COLO668 (cell line): ENCODE data around the gene C18orf32.
"Not testable (repeated sequence)": the region's sequence is repeated elsewhere in the genome, so short reads cannot be mapped to it uniquely, and the experiment has no call there.

Experiments
- DNase-seq: peaks from one replicate; lab custom pipeline; 2025; ENCODE audit not compliant: unreplicated experiment; lab: John Stamatoyannopoulos, UW

C18orf32 gene

DNA sequence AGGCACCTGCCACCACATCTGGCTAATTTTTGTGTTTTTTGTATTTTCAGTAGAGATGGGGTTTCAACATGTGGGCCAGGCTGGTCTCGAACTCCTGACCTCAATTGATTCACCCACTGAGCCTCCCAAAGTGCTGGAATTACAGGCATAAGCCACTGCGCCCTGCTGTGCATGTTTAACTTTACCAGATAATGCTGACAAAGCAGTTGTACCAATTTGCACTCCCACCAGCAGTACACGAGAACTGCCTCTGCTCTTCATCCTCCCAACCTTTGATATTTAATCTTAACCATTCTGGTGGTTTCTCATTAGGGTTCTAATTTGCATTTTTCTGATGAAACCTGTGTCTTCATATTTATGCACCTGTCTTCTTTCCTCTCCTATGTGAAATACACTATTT, 14.6 kb downstream of the C18orf32 start:
- no peak for DNase-seq

DNA sequence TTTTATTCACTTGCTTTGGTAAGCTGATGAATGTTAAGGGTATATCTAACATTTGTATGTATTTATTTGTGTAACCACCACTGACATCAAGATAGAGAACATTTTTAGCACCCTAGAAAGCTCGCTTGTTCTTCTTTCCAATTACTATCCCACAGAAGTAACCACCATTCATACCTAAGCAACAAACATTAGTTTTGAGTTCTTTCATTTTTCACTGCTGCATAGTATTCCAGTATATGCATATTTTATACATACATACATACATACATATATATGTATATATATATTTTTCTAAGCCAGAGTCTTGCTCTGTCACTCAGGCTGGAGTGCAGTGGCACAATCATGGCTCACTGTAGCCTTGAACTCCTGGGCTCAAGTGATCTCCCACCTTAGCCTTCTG, 15.5 kb downstream of the C18orf32 start:
- no peak for DNase-seq

DNA sequence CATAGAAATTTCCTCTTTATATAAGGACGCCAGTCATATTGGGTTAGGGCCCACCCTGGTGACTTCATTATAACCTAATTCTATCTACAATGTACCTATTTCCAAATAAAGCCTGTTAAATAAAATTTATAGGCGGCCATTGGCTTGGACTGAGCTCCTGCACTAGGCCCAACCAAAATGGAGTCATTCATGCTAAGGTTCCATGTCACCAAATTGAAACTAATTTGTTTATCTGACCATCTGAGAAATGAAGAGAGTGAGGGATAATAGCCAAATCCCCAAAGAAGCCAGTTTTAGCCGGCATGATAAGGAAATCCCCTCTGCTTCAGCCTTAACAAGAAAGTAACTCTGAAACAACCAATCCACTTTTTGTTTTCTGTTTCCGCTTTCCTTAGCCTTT, 19.4 kb downstream of the C18orf32 start:
- no peak for DNase-seq

DNA sequence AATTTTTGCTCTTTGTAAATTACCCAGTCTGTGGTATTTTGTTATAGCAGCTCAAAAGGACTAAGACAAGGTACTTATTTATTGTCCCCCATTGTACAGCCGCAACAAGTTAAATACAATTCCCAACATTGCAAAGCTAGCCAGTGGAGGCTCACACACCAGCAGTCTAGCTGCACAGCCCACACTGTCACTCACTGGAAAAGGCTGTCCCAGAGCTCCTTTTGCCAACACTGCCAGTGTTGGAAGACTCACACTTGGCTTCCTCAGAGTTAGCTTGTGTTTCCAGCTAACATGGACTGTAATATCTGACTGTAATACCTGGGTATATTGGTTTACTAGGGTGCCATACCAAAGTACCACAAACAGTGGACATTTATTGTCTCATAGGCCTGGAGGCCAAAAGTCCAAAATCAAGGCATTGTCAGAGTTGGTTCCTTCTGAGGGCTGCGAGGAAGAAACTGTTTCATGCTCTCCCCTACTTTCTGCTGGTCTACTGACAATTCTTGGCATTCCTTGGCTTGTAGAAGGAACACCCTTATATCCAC, 19.9 kb downstream of the C18orf32 start:
- DNase-seq, result no peak

DNA sequence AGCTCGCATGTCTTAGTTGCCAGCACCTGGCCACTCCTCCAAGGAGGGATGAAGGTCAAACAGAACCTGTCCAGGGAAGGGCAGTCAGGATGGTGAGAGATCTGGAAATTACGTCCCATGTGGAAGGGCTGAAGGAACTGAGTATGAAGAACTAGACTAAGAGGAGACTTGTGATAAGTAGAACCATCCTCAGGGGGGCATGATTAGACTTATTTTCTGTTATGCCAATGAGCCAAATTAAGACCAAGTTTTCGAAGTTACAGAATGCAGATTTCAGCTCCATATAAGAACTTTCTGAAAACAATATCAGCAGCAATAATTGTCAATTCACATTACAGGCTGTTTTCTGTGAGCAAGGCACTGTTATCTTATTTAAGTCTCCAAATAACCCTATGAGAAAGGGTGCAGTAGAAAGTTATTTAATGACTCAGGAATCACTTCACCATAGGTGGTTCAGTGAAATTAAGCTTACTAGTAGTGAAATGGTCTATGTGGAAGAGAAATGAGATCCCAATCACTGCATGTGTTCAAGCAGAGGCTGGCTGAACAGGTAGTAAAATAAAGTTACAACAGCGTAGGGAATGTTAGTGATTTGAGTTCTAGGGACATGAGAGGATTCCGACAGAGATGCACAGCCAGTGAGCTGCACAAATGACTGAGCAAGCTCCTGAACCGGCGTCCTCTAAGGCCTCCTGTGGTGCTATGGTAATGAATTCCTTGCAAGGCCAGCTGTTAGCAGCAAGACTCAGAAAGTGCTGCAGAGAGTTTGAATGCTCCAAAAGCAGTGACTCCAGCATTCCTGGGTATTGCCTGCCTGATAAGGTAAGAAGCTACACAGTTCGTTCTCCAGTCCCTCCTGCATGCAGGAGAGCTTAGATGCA, 22.1 kb downstream of the C18orf32 start:
- no peak for DNase-seq

DNA sequence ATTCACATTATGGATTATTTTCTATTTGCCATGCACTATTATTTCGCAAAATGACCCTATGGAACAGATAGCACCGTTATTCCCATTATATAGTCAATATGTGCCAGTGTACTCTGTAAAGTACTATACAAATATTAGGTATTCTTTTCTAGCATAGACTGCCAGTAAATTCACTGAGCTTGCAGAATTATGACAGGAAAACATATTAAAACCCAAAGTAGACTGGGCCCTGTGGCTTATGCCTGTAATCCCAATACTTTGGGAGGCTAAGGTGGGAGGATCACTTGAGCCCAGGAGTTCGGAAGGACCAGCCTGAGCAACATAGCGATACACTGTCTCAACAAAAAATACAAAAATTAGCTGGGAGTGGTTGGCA, 25.4 kb downstream of the C18orf32 start:
- DNase-seq, result no peak

DNA sequence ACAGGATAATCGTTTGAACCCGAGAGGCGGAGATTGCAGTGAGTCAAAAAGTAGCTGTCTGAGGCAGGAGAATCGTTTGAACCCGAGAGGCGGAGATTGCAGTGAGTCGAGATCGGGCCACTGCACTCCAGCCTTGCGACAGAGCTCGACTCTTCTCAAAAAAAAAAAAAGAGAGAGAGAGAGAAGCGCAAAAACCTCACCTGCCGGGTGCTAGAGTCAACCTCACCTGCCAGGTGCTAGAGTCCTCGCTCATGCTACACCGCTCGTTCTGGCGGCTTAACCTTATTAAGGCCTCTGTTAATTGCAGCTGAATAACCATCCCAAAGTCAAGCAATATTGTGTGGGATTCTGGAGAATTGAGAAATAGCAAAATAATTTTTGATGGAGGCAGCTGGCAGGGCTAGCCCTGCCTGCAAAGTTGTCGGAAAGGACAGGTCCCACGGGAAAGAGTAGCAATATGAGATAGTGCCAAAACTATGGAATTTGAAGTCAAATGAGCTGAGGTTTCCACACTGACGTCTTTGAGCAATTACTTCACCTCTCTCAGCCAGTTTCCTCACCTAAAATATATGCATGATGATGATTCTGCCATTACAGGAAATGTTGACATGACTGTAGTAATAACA, 25.9 kb downstream of the C18orf32 start:
- DNase-seq, result peak; percentile 20

DNA sequence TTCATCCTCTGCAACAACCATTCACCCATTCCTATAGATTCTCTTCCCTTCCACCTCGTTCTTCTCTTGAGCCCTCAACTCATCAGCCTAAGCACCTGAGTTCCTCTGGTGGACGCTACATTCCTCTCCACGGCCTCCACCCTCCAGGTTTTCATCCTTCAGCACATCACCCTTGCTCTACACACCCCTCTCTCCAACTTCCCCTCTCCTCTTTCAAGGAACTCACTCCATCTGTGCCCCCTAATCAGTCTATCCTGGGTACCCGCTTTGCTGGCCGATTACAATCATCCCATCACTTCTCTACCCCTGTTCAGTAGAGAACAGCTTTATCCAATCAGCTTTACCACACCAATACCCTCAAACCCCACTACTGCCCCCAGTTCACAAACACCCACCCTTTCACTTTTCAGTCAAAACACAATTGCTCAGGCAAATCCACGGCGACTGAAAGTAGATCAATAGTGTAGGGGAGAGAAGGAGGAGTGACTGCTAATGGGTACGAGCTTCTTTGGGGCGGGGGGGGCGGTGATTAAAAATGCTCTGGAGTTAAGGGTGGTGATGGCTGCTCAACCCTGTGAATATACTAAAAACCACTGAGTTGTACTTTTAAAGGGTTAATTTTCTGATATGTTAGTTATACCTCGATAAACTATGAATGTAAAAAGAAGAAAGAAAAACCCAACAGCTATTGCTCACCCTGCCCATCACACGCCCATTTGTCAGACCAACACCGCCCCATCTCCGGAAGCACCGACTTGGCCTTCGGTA, 27.4 kb downstream of the C18orf32 start:
- peak; percentile 18 for DNase-seq

DNA sequence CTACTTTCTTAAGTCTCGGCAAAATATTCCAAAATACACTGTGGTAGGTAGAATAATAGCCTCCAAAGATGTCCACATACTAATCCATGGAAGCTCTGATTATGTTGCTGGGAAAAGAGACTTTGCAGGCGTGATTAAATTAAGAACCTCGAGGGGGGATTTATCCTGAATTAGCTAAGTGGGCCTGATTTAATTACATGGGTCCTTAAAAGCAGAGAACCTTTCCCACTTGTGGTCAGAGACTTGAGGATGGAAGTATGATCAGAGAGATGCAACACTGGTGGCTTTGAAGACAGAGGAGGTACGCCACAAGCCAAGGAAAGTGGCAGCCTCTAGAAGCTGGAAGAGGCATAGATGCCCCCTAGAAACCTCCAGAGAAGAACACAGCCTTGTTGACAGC, 29.4 kb downstream of the C18orf32 start:
- DNase-seq, result no peak

DNA sequence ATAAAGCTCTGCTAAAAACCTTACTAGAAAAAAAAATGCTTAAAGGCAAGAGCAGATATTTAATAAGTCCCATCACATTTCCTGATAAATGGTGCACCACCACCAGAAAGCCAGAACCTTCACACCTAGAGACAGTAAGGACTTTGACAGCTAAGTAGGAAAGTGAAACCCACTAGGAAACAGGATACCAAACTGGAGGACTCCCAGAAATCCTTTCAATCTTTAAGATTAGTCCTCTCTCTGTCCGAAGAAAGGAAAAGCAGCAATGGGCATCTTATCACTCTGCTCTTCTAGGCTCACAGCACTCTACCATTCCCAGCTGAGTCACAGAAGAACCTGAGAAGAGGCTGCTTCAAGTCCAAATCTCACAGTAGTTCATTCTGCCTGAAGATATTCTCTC, 30.2 kb downstream of the C18orf32 start:
- DNase-seq, result no peak

DNA sequence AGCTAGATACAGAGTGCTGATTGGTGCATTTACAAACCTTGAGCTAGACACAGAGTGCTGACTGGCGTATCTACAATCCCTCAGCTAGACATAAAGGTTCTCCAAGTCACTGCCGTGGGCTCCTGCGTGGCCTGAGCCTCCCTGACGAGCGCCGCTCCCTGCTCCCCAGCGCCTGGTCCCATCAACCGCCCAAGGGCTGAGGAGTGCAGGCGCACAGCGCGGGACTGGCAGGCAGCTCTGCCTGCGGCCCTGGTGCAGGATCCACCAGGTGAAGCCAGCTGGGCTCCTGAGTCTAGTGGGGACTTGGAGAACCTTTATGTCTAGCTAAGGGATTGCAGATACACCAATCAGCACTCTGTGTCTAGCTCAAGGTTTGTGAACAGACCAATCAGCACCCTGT, 34.5 kb downstream of the C18orf32 start:
- DNase-seq, result not testable (repeated sequence)

DNA sequence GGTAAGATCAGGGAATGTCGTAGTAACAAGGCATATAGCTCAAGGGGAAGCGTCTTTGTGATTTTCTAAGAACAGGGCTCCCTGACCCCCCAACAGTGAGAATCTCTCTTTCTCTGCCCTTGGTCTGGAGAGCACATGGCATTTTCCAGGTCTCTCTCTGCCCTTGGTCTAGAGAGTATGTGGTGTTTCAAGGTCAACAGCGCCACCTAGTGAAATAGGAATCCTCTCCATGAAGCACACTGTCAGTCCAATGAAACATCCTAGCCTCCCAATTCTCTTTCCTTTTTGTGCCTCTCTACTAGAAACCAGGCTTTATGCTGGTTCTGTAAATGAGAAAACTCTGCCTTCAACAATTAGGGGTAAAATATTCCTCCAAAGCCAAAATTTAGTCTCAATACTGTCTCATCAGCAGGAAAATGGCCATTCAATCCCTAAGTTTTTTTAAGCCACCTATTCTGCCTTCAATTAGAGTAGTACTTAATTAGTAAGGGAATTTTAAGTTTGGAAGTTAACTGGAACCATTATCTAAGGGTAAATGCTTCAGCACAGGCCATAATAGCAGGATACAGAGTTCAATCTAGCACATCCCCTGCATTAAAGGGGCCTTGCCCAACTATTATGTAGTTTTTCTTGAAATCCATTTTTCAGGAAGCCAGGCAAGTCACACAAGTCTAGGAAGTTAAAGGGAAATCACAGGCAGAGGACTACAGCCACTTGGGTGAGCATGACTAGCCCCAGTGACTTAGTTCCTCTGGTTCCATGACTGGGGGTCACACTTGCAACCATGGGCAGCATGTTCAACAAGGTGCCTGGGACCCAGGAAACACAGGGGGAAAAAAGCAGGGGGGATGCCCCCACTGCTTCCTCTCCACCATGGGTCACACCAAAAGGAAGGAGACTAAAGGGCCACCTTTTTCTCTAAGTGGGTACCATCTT, 39.0 kb downstream of the C18orf32 start:
- DNase-seq, result peak; percentile 44

DNA sequence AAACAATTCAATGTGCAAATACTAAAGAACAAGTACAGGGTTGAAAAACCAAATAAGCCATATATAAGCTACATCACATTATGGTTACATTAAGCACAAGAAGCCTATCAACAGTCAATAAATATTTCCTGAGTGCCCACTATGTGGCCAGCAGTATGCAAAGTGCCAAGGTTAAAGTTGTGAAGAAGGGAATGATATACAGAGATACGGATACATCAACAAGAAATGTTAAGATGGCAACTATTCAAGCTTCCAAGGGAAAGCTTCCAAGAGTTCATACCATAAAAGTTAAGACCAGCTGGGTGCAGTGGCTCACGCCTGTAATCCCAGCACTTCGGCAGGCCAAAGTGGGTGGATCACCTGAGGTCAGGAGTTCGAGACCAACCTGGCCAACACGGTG, 40.6 kb downstream of the C18orf32 start:
- DNase-seq, result no peak

DNA sequence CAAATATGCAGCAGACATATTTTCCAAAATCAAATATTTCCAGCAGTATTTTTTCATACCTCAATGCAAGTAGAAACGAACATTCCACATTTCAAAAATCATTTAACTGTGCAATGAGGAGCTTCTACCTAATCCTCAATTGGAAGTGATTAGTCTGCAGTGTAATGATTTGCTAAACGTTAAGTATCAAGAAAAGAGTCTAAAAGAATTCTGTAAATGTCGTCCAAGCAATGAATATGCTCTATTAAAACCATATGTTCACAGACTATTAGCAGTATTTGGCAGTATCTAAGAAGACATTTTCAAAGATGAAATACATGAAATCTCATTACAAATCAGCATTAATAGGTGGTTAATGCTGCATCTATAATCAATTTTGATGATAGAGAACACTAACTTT, 42.5 kb downstream of the C18orf32 start:
- no peak for DNase-seq

DNA sequence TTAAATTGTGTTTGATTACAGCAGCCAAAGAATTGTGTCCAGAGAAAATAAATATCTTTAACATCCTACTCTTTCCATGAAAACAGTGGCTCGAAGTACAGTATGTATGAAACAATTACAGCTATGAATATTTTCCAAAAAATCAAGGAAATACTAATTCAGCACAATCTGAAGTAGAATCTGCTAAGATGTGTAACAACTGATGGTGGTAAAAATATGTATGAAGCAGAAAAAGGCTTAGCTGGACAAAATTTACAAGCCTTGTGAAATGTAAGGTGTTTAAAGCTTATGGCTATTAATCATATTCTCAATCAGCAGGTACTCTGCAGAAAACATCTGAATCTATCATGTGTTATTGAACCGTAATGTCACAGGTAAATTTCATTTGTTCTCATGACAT, 43.2 kb downstream of the C18orf32 start:
- DNase-seq, result no peak

DNA sequence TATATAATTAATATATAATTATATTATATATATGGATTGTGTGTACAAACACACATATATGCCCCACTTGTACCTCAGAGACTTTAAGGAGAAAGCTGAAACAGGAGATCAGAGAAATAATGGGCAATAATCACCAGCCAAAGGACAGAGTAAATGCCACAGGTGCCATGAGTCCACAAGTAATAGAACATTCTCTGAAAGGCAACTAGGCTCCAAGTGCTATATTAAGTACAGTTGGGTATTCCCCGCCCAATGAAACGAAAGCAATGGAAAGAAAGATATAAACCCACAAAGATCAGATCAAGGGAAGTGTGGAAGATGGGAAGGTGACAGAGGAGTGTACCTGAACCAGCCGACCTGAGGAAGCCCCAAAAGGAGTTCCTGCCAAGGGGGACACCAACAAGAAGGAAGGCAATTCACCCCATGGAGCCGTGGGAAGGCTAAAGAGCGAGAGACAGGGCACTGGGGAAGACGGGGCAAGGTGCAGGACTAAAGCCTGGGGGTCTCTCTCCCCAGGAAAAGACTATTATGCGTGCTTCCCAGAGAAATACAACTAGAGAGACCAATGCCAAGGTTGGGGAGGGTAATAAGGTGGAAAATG, 45.6 kb downstream of the C18orf32 start:
- no peak for DNase-seq

DNA sequence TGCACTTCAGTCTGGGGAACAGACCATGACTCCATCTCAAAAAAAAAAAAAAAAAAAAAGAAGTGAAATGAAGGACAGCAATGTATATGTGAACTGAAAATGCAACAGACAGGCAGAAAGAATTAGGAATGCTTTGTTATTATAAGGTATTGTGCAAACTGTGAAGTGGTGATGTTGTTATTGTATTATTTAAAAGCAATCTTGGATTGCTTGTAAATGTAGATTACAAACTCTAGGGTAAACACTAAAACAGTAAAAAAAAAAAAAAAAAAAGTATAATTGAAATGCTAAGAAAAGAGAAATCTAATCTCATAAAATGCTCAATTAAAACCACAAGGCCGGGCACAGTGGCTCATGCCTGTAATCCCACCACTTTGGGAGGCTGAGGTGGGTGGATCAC, 51.9 kb downstream of the C18orf32 start:
- no peak for DNase-seq

DNA sequence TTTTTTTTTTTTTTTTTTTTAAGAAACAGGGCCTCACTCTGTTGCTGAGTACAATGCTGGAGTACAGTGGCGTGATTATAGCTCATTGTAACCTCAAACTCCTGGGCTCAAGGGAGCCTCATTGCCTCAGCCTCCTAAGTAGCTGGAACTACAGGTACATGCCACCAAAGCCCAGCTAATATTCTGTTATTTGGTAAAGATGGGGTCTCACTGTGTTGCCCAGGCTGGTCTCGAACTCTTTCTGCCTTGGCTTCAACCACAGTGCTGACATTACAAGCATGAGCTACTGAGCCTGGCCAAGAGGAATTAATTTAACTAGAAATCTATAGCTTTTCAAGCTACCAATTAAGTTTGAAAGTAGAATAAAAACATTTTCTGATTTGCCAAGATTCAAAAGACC, 54.4 kb downstream of the C18orf32 start:
- no peak for DNase-seq

DNA sequence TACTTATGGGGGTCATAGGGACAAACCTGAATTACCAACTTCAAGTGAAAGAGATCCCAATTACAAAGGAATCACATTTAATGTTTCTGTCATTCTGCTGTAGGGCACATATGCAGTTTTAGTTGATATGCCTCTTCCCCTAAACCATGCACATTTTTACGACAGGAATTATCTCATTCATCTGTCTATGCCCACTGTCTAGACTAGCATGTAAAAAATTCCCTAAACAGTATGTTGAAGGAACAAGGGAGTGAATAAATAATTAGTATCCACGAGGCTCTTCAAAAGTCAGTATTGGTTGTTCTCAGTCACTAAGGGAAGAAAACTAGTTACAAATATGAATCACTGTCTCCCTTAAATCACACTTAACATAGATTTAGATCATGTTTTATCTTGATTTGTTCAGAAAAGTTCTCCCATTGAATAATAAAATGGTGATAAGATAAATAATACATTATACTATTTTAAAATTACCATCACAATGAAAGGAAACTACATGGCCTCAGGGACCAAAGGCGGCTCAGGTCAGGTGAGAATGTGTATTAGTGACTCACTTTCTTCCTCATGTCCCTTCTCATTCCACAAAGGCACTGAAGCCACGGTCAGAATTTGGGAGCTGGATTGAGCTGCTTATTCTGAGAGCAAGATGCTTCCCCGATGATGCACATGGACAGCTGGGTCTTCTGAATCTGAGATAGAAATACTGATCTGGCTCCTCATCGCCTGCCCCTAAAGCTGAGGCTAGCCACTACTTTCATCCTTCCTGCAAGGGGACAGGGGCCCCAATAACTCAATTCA, 55.7 kb downstream of the C18orf32 start:
- DNase-seq, result no peak
